Brain microvascular endothelial cell (primary cell): ENCODE results near the gene RFX4.

Experiments used
- DNase-seq: peaks from one replicate; pipeline ENCODE4 v3.0.0-alpha.2; 2020
- H3K27ac ChIP-seq: fragments of 250-450 bp; sonication (Bioruptor Pico); 2 replicates; pipeline ENCODE4 v1.5.1; 2020; ENCODE audit warnings: mild to moderate bottlenecking, moderate library complexity
- H3K27me3 ChIP-seq: fragments of 250-450 bp; sonication (Bioruptor Pico); replicated peaks from 2 replicates; pipeline ENCODE4 v1.5.1; 2020; ENCODE audit warnings: mild to moderate bottlenecking
- H3K36me3 ChIP-seq: fragments of 250-450 bp; sonication (Bioruptor Pico); replicated peaks from 2 replicates; pipeline ENCODE4 v1.5.1; 2020; ENCODE audit warnings: mild to moderate bottlenecking
- H3K4me3 ChIP-seq: 2 replicates; pipeline ENCODE4 v1.5.1; 2011; ENCODE audit warnings: low read depth, mild to moderate bottlenecking, control low read depth, low read length, moderate library complexity
- in situ Hi-C: cut with HindIII; loops from 2 replicates; pipeline ENCODE4 v1.10.0; 2017; ENCODE audit warnings: low sequenced_read_pairs, low pct_ligation_motif_present
- TF ChIP-seq, protein P1 (sequence below): IDR thresholded peaks from 2 replicates; pipeline ENCODE4 v1.5.1; 2011; ENCODE audit warnings: low read depth, mild to moderate bottlenecking, moderate library complexity, low read length, control low read depth, inconsistent platforms; ENCODE audit errors: missing control alignments

RFX4 gene

DNA sequence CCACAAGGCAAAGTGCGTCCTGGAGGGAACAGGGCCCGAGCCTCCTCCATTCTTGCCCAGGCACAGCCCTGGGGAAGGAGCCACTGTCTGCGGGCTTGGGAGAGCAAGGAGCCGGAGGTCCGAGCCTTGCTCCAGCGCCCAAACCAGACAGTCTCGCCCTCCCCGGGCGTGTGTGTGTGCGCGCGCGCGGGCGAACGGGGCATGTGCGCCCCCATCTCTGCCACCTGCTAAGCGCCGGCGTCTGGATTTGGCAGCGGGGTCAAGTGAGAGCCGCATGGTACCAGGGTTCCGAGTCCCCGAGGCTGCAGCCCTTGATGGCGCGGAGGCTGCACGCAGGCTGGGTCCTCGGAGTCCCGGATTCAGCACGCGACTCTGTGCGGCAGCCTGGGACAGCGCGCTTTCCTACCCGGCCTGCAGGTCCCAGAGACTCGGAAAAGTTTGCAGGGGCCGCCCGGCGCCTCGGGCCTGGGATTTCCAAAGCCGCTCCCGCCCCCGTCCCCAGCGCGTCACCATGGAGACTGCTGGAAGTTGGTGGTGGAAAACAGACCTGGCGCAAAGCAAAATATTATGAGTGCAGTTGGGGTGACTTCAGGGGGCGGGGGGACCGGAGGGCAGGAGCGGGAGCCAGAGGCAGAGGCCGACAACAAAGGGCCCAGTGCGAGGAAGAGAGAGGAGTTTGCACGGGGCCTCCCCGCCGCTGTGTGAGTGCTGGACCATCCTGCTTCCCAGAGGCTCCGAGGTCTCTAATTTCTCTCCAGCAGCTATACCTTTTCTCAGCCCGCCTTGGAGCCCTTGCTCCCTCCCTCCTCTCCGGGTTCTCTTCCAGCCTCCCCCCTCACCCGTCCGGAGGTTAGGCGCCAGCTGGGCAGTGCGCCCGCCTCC lies 4.2 kb downstream of the RFX4 start:
- TF ChIP-seq, protein P1, sequence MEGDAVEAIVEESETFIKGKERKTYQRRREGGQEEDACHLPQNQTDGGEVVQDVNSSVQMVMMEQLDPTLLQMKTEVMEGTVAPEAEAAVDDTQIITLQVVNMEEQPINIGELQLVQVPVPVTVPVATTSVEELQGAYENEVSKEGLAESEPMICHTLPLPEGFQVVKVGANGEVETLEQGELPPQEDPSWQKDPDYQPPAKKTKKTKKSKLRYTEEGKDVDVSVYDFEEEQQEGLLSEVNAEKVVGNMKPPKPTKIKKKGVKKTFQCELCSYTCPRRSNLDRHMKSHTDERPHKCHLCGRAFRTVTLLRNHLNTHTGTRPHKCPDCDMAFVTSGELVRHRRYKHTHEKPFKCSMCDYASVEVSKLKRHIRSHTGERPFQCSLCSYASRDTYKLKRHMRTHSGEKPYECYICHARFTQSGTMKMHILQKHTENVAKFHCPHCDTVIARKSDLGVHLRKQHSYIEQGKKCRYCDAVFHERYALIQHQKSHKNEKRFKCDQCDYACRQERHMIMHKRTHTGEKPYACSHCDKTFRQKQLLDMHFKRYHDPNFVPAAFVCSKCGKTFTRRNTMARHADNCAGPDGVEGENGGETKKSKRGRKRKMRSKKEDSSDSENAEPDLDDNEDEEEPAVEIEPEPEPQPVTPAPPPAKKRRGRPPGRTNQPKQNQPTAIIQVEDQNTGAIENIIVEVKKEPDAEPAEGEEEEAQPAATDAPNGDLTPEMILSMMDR: no peak
- in situ Hi-C loops: no loop called here
- Histone ChIP-seq H3K36me3 (no peaks in the 10 kb centered on the region), H3K27me3 (peaks cover 77% of the 10 kb centered on the region), H3K4me3 (no peak overlapping the region), H3K27ac (no peak overlapping the region)
- no peak for DNase-seq

DNA sequence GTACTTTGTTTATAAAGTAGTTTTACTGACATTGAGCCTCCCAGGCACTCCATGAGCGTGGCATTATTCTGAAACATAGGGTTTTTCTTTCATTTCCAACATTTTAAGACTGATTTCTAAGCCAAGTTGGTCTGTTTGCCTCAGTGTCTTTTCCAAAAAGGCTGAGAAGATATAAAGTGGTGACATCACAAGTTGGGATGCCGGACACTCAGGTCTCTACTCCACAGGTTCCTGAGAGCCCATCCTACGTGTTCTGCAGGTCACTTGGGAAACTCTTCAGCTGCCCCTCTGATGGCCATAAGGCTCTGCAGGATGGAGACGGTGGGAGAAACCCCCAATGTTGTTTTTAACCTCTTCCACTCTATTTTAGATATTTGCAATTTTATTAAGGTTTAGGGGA lies 6.0 kb downstream of the RFX4 start:
- H3K27me3 ChIP-seq: peaks cover 73% of the 10 kb centered on the region
- no peaks in the 10 kb centered on the region for H3K36me3 ChIP-seq
- H3K4me3 ChIP-seq: no peak overlapping the region
- TF ChIP-seq, protein P1: no peak
- no peak overlapping the region for H3K27ac ChIP-seq
- DNase-seq: no peak
- in situ Hi-C loops: no loop called here

DNA sequence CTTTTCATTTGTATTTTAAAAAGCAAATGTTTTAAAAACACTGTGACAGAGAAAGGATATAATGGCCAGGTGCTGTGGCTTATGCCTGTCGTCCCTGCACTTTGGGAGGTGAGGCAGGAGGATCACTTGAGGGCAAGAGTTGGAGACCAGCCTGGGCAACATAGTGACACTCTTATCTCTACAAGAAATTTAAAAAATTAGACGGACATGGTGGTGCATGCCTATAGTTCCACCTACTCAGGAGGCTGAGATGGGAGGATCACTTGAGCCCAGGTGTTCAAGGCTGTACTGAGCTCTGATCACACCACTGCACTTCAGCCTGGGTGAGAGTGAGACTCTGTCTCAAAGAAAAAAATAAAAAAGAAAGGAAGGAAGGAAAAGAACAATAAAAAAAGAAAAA lies 7.8 kb downstream of the RFX4 start:
- DNase-seq: no peak
- Histone ChIP-seq H3K4me3 (no peak overlapping the region), H3K27me3 (peaks cover 66% of the 10 kb centered on the region), H3K36me3 (no peaks in the 10 kb centered on the region), H3K27ac (no peak overlapping the region)
- in situ Hi-C loops: no loop called here
- TF ChIP-seq, protein P1: no peak

DNA sequence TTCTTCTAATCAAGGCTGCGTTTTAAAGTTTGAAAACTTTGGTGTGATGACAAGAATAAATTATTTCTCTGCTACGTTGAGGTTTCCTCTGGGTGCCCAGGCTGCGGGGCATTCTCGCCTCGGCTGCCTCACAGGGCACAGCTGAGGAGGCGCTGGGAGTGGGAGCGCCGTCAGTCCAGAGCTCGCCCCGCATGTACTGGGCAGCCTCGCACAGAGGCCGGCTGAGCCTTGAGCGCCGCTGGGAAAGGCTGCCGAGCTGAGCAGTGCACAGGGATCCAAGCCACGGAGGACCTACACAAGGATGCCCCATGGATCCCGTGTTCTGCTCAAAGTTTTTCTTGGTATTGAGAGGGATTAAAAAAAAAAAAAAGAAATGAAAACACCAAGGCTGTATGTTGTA lies 11.6 kb downstream of the RFX4 start:
- Histone ChIP-seq H3K4me3 (no peak overlapping the region), H3K27me3 (peaks cover 31% of the 10 kb centered on the region), H3K36me3 (no peaks in the 10 kb centered on the region), H3K27ac (no peak overlapping the region)
- in situ Hi-C loops: no loop called here
- DNase-seq: no peak
- TF ChIP-seq, protein P1: no peak

DNA sequence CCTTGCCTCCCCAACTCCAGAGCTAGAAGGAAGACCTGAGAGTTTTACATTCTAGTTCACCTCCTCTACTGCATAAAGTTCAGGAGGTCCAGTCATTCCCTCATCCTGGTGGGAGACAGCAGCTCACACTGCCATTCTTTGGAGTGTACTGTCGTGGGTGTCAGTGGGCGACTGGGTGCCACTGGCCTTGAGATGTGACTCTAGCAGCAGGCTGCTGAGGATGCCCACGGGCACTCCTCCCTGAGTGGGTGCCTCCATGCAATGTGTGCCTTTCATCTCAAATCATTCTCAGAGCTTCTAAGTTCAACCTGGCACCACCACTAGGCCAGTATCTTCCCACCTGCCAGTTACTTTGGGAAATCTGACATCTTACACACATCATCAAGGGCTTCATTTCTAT lies 12.5 kb downstream of the RFX4 start:
- no peak overlapping the region for H3K27ac ChIP-seq
- H3K27me3 ChIP-seq: peaks cover 28% of the 10 kb centered on the region
- no peak overlapping the region for H3K4me3 ChIP-seq
- in situ Hi-C loops: no loop called here
- no peak for DNase-seq
- no peaks in the 10 kb centered on the region for H3K36me3 ChIP-seq
- TF ChIP-seq, protein P1: no peak
